ENCODE measurements around the gene AP3S2.
A peak's percentile ranks its signal among the peaks of the same experiment; 100 is the strongest.
"Not testable (repeated sequence)": the region's sequence is repeated elsewhere in the genome, so short reads cannot be mapped to it uniquely, and the experiment has no call there.

The AP3S2 gene

DNA sequence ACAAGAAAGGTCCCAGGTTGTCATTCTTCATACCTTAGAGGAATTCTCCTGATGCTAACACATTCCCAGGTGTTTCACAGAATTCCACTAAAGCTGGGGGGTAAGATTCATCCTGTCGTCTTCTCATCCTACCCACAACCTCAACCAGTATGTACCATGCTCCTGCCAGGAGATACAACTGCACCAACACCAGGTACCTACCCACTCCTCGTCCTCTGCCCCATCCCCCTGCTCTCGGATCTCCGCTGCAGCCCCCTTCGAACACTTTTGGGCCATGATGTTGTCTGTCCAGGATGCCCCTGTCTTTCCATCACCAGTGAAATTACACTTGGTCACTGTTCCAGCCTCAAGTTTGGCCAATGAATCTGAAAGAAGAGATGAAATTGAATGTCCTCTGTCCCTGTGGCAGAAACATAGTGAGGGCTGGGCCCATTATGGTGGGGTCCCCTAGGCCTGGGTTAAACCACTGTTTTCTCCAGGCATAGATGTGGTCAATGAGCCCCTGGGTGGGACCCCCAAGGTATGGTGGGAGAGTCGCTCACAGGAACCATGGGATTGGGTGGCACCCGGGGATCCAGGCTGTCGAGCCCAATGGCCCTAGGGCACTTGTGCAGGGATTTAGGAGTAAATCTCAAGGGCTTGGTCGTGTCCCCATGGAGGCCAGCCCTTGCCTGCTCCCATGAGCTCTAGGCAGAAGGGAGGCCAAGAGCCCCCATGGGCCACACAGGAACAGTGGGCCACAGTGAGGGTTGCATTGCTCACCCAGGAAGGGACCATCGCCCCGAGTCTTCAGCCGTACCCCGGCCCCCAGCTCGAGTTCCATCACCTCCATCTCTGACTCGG lies 9.4 kb upstream of the AP3S2 start:
- no peak for DNase-seq (ENCODE audit: low read depth)

DNA sequence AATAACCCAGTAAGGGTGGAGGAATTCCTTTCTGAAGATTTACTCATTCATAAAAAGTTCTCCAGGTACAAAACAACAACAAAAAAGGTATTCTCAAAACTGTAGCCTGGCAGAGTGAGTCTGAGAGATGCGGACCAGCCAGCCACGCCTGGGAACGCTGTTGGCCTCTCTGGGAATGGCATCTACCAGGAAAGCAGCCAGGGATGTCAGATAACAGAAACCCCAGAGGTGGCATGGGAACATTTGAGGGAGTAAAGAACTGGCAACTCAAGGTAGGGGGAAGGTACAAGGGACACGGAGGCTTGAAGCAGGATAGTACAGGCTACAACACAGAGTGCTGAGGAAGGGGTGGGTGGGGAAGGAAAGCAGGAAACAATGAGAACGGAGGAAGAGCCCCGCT lies 7.1 kb upstream of the AP3S2 start:
- DNase-seq (ENCODE audit: low read depth): no peak

DNA sequence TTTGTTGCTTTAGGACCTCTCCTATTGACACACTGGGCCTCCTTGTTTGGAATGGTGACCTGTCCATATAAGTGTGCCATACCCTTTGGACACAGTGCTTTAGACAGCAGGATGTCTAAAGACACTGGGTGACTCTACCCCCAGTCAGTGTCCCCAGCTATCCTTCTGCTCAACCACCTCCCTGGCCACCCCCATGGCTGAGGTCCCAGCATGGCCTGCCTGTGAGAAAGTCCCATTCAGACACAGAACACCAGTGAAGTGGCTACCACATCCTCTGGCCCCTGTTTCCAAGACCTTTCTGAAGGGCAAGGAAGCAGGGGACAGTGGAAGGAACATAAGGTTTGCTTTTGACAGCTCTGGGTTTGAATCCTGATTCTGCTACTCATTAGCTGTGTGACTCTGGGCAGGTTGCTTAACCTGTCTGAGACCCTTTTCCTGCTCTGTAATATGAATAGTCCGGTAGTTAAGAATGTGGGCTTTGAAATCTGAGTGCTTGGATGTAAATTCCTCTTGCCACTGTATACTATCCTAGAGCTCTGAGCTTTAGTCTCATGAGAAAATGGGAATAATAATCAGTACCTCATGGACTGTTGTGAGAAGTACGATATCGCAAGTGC lies 6.3 kb upstream of the AP3S2 start:
- DNase-seq (ENCODE audit: low read depth): no peak

DNA sequence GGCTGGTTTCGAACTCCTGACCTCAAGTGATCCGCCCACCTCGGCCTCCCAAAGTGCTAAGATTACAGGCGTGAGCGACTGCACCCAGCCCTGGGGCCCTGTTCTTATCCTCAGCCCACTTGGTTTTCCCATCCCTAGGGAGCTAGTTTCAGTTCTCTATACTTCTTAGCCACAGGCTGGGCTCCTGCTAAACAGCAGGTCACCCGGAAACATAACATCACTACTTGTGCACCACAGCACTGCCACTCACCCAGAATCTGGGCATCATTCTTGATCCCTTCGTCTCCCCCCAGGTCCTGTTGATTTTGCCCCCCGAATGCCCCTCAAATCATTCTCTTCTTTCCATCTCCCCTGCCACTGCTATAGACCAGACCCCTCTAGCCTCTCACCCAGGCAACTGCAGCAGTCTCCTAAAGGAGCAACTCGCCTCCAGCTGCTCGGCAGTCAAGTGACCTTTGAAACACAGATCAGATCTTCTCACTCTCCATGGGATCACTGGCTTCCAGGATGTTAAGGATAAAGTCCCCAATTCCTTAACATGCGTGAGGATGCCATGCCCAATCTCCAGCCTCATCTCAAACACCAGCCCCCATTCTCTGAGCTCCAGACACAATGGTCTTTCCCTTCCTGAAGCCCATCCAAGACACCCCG lies 5.6 kb upstream of the AP3S2 start:
- no peak for DNase-seq (ENCODE audit: low read depth)

DNA sequence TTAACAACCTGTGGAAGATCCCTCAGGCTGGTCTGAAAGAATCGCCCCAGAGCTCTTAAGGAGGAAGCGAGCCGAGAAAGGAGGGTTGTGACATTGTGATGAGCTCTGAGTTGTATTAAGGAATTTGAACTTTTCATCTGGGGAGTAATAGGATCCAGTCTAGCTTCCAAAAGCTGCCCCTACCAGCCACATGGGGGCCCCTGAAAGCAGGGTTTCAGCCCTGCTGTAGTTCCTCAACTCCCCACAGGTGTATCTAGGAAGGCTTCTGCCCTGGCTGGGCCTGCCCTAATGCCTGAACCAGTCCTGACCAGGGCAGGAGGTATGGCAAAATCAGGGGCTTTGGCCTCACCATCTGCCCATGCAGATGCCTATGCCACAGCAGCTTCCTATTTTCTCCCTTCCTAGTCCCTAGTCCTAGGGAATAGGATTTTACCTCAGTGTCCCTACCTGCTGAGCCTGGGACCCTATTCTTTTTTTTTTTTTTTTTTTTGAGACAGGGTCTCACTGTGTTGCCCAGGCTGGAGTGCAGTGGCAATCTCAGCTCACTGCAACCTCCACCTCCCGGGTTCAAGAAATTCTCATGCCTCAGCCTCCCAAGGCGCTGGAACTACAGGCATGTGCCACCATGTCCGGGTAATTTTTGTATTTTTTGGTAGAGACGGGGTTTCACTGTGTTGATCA lies 5.0 kb upstream of the AP3S2 start:
- peak; percentile 68 for DNase-seq (ENCODE audit: low read depth)

DNA sequence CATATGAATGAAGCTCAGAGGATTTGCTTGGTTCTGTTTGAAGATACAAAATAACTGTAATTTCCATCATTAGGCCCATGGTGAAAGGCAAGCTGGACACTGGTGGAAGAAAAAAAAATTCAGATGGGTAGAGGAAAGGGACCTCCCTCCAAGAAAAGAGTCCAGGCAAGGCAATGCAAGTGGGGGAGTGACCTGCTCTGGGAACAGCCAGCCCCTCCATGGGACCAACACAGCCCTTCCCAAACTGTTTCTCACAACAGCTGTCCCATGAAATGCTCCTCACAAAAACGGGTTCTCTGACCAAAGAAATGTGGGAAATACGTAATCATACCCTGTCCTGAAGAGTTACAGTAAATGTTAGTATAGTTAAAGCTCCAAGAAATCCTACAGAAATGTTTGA lies 4.4 kb upstream of the AP3S2 start:
- DNase-seq (ENCODE audit: low read depth): no peak

DNA sequence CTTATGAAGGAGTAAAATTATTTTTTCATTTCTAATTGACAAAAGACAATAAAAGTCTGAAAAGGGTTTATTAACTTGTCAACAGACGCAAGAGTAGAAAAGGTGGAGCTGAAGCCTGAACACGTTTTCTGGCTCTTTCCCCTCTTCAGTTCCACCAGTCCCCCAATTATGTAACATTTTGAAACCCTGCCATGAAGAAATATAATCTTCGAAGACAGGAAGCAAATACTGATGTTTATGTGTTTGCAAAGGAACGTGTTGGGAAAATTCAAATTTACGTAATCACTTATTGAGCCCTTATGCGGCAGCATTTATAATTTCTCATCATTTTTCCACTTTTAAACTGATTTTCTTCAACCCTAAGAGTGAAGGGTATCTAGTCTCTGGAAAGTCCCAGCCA lies 767 bp downstream of the AP3S2 start:
- peak; percentile 41 for DNase-seq (ENCODE audit: low read depth)

DNA sequence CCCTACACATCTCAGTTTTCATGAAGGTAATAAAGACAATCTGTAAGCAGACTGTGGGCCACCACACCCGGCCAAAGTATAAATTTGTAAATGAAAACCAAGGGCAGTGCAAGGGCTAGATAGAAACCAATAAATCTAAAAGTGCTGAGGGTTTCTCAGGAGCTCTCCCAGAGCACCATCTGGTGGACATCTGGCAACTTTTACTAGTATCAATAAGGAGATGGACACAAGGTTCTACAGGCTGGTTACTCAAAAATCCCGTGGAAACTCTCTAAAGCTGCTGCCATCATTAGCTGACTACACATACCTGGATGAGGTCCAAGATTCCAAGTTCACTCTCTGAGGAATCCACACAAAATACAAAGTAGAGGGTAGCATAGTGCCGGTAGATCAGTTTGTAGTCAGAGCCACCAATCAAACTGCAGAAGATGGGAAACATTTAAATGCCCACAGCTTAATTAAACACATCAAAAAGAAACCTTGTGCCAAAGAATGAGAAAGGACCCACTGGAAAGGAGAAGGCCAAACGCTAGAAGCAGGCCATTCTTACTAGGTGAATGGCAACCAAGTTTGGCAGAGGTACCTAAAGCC lies 5.5 kb downstream of the AP3S2 start:
- DNase-seq (ENCODE audit: low read depth): peak; percentile 73

DNA sequence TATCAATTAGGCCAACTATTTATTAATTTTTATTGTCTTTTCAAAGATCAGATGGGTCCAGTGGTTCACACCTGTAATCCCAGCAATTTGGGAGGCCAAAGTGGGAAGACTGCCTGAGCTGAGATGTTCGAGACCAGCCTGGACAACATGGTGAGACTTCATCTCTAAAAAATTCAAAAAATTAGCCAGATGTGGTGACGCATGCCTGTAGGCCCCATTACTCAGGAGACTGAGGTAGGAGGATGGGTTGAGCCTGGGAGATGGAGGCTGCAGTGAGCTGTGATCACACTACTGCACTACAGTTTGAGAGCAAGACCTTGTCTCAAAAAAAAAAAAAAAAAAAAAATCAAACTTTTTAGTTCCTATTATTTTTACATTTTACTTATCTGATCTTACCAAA lies 8.2 kb downstream of the AP3S2 start:
- no peak for DNase-seq (ENCODE audit: low read depth)

DNA sequence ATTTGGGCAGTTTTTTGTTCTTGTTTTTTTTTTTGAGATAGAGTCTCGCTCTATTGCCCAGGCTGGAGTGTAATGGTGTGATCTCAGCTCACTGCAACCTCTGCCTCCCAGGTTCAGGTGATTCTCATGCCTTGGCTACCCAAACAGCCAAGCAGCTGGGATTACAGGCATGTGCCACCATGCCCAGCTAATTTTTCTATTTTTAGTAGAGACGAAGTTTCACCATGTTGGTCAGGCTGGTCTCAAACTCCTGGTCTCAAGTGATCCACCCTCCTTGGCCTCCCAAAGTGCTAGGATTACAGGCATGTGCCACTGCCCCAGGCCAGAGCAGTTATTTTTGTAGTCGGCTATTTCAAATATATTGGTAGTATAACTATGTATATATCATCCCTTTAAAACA lies 8.6 kb downstream of the AP3S2 start:
- not testable (repeated sequence) for DNase-seq (ENCODE audit: low read depth)

DNA sequence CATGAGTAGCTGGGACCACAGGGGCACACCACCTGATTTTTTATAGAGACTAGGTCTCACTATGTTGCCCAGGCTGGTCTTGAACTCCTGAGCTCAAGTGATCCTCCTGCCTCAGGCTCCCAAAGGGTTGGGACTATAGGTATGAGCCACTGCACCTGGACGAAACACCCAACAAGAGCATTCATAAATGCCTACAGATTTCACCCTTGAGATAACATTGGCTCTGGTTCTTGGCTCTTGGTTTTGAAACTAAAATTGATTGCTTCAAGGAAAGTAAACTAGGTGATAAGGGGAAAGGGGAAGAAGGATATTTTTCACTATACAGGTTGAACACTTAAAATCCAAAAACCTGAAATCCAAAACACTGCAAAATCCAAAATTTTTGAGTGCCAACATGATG lies 10.3 kb downstream of the AP3S2 start:
- DNase-seq (ENCODE audit: low read depth): no peak

DNA sequence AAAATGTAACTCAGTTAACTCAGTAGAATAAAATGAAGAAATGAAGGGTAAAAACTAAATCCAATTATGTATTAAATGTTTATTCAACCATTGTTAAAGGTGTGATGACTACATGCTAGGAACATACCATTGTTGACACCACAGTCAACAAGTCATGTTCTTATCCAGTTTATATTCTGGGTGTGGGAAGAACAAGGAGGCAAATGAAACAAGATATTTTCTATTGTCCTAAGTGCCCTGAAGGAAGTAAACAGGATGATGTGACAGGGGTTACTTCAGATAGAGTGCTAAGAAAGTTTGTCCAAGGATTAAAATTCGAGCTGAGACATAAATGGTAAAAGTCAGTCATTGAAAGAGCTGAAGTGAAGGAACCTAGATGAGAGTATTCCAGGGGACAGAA lies 13.1 kb downstream of the AP3S2 start:
- DNase-seq (ENCODE audit: low read depth): no peak

DNA sequence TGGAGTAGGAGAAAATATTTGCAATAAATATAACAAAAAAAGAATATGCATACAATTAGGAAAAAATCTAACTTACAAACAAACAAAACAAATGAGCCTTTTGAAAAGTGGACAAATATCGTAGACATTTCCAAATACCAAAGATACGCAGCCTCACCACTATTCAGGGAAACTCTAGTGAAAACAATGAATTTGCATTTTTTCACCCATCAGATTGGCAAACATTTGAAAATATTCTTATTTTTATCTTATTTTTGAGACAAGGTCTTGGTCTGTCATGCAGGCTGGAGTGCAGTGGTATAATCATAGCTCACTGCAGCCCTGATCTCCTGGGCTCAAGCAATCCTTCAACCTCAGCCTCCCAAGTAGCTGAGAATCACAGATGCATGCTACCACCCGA lies 15.5 kb downstream of the AP3S2 start:
- DNase-seq (ENCODE audit: low read depth): no peak

DNA sequence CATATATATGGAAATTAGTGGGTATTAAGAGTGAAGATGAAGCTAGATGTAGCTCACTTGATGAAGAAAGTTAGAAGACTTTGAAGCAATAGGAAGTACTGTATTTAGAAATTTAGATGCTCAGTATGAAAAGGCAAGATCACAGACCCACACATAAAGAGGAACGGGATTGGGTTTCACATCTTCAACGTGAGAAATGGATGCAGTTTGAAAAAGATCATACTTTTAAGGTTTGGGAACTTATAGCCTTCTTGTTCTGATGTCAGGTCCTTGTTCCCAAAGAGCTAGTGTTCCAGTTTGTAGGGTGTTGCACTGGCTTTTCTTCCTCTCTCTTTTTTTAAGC lies 16.7 kb downstream of the AP3S2 start:
- DNase-seq (ENCODE audit: low read depth): no peak

DNA sequence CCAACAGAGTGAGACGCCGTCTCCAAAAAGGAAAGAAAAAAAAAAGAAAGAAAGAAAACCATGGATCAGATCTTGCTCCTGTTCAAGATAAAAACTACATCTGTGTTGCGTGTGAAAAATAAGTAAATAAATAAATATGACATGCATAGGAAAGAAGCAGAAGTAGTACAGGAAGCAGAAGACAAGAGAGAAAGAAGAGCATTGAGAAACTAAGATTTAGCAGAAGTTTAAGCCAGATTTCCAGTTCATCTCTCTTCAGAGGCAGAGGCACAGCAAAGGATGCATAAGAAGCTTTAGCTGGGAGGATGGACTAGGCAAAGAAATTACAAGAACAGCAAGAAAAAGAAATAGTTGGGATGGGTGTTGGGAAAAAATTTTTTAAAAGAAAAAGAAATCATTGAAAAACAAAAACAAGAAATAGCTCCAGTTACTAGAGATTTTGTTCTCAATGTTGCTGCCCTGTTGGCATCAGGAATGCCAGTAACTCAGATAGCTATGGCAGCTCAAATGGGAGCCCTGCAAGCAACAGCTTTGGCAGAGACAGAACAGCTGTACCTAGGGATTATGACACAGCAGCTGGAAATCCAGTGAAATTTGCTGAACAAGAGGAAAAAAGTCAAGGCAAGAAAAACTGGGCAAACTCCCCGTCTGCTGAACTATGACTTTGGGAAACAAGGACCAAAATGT lies 17.3 kb downstream of the AP3S2 start:
- DNase-seq (ENCODE audit: low read depth): no peak

DNA sequence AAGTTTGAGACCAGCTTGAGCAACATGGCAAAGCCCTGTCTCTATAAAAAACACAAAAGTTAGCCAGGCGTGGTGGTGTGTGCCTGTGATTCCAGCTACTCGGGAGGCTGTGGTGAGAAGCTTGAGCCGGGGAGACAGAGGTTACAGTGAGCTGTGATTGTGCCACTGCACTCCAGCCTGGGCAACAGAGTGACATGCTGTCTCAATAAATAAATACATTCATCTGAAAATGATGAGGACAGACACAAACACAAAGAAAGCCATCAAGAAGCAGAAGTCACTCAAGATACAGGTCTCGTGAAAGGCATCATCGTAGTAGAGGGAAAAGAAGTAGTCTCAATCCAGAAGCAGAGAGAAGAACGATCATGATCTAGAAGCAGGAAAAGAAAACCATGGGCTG lies 18.1 kb downstream of the AP3S2 start:
- DNase-seq (ENCODE audit: low read depth): no peak

DNA sequence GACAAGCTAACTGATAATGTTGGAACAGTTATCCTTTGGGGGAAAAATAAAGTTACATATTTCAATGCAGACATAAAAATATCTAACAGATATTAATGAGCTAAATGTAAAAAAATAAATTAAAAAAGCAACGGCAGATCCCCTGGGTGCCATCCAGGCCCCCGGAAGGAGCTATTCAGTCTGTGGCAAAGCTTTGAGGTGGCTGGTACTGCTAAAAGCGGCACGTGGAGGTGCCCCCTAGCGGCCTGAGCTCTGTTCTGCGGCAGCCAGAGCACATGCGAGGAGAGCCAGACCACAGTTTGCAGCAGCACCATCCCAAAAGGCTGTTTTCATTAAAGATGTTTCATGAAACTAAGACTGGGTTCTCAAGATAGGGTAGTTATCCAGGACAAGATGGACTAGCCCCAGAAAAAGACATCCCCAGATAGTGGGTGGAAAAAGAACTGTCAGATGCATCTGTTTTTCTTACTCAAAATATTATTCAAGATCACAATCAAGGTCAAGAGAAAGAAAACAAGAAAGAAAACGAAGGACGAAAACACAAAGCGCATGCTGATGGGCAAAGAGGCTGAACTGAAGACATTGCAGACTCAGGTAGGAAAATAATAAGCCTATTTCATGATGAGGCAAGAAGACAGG lies 18.7 kb downstream of the AP3S2 start:
- DNase-seq (ENCODE audit: low read depth): peak; percentile 66

DNA sequence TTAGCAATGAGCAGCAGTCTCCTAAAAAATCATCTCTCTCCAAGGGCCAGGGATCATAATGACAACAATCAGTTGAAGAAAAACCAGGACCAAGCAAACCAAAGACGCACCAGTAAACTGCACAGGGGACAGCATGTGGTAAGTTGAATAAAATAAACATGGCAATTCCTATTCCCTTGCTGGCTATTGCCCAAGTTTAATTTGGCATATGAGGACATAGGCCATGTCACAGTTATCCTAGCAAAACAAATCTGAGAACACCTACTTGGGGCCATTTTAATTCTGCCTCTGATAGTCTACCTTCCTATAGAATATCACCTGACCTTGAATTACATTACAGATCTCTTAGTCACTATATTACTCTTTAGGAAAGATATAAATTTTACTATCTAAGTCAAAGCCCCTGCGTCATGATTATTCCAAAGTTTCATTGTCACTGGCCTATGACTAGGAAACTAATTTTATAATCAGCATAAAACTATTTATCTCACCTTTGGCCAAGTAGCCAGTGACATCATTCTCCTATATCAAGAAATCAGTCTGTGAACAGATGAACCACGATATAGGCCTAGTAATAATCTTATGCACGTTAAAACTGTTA lies 23.0 kb downstream of the AP3S2 start:
- DNase-seq (ENCODE audit: low read depth): no peak

DNA sequence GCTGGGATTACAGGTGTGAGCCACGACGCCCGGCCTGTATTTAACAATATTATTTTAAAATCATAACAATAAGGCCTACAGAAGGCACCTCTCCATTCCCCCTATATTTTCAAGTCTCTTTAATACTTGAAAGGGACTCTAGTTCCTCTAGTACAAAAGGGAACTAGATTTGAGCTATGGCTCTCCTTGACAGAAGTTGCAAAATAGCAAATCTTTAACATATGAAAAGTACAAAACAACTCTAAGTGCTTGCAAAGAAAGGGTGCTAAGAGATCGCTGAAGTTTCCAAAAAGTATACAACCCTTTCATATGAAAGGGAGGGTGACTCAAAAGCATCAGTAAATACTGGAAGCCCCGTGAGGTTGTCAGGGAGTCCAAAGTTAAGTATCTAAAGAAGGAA lies 23.8 kb downstream of the AP3S2 start:
- DNase-seq (ENCODE audit: low read depth): no peak

DNA sequence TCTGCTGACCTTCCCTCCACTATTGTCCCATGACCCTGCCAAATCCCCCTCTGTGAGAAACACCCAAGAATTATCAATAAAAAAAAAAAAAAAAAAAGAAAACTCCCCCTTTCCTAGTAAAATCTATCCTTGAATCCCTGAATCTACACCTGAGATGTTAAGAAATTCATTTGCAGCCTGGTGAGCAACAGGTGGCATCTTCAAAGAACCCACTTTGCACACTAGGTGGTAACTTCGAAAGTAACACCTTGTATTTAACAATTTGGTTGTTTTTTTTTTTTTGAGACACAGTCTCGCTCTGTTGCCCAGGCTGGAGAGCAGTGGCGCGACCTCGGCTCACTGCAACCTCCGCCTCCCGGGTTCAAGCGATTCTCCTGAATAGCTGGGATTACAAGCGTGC lies 24.3 kb downstream of the AP3S2 start:
- not testable (repeated sequence) for DNase-seq (ENCODE audit: low read depth)
